H1 (cell line): ENCODE measurements around the gene ZFYVE27. TPM values are rescaled to one million over a fixed set of nuclear protein-coding genes. Genes with fewer than 3 reads are reported as not detected.
A peak's percentile ranks its signal among the peaks of the same experiment; 100 is the strongest.

ENCODE experiments used
- CTCF ChIA-PET: fragments of 300-600 bp; sonication (Branson Sonifier 250); formaldehyde crosslinking; loops from one replicate; lab custom pipeline; 2021; ENCODE audit not compliant: partially characterized antibody; lab: Charles Lee
- POLR2A ChIA-PET: fragments of 300-600 bp; sonication (Branson Sonifier 250); formaldehyde crosslinking; loops from one replicate; lab custom pipeline; 2021; ENCODE audit warnings: inconsistent platforms; ENCODE audit not compliant: partially characterized antibody; lab: Charles Lee
- DNase-seq, 2 experiments: peaks; one replicate each; pipeline versions ENCODE4 v3.0.0 to v3.0.0-alpha.2; 2010 to 2022; ENCODE audit warnings: low spot score in 2 of 2, low read depth in 1 of 2, mixed read lengths in 1 of 2
- FAIRE-seq: peaks from 2 replicates; lab custom pipeline; 2011; peaks lifted over from hg19 to GRCh38; lab: Jason Lieb, UNC
- H2AFZ ChIP-seq: 2 replicates; pipeline ENCODE4 v1.8.1; 2012; ENCODE audit warnings: low read length, inconsistent platforms
- H2AK5ac ChIP-seq: 2 replicates; pipeline ENCODE4 v1.6.1; 2013; ENCODE audit warnings: low read depth, low read length
- H2BK120ac ChIP-seq: replicated peaks from 2 replicates; pipeline ENCODE3; 2013; ENCODE audit warnings: low read depth, low read length, inconsistent platforms
- H2BK12ac ChIP-seq: 2 replicates; pipeline ENCODE4 v1.6.1; 2013; ENCODE audit warnings: low read depth, low read length
- H2BK15ac ChIP-seq: 2 replicates; pipeline ENCODE4 v1.6.1; 2013; ENCODE audit warnings: low read length
- H2BK20ac ChIP-seq: 2 replicates; pipeline ENCODE4 v1.6.1; 2013; ENCODE audit warnings: low read length
- H2BK5ac ChIP-seq: 2 replicates; pipeline ENCODE4 v1.6.1; 2013; ENCODE audit warnings: low read depth, low read length
- H3K14ac ChIP-seq: 2 replicates; pipeline ENCODE4 v1.6.1; 2013; ENCODE audit warnings: inconsistent platforms; ENCODE audit not compliant: insufficient read length
- H3K18ac ChIP-seq: 2 replicates; pipeline ENCODE4 v1.6.1; 2013; ENCODE audit warnings: low read length; ENCODE audit errors: extremely low read depth
- H3K23ac ChIP-seq: 2 replicates; pipeline ENCODE4 v1.6.1; 2013; ENCODE audit warnings: inconsistent platforms; ENCODE audit not compliant: insufficient read length
- H3K23me2 ChIP-seq: 2 replicates; pipeline ENCODE4 v1.6.1; 2013; ENCODE audit warnings: low read depth, low read length
- H3K27ac ChIP-seq: 2 replicates; pipeline ENCODE4 v1.6.1; 2011; ENCODE audit warnings: low read depth, low read length, inconsistent platforms
- H3K27me3 ChIP-seq, 4 experiments: replicated peaks in 1 of 4; 1 replicate in 1 of 4; 2 replicates in 3 of 4; pipeline versions ENCODE4 v1.6.1 to v1.8.1; 2011 to 2013; ENCODE audit warnings: low read length in 3 of 4, mild to moderate bottlenecking in 3 of 4, inconsistent platforms in 2 of 4, mixed read lengths in 2 of 4, moderate library complexity in 1 of 4; ENCODE audit not compliant: control insufficient read depth in 3 of 4, insufficient read depth in 3 of 4; ENCODE audit errors: extremely low read depth in 1 of 4
- H3K36me3 ChIP-seq, 4 experiments: 2 replicates each; pipeline versions ENCODE4 v1.6.1 to v1.8.1; 2011 to 2013; ENCODE audit warnings: mild to moderate bottlenecking in 4 of 4, low read length in 3 of 4, moderate library complexity in 2 of 4, control low read depth in 1 of 4, inconsistent platforms in 1 of 4; ENCODE audit not compliant: insufficient read depth in 4 of 4, control insufficient read depth in 2 of 4
- H3K4ac ChIP-seq: replicated peaks from 2 replicates; pipeline ENCODE3; 2013; ENCODE audit warnings: low read length, low read depth, mixed read lengths, inconsistent platforms; ENCODE audit not compliant: insufficient read length
- H3K4me1 ChIP-seq, 4 experiments: replicated peaks in 1 of 4; 1 replicate in 1 of 4; 2 replicates in 3 of 4; pipeline versions ENCODE4 v1.6.1 to v1.8.1; 2011 to 2013; ENCODE audit warnings: low read length in 3 of 4, inconsistent platforms in 2 of 4, mixed read lengths in 1 of 4; ENCODE audit not compliant: insufficient read depth in 4 of 4, control insufficient read depth in 3 of 4
- H3K4me2 ChIP-seq, 2 experiments: 2 replicates each; pipeline versions ENCODE4 v1.6.1 to v1.8.1; 2011 to 2013; ENCODE audit warnings: low read depth in 2 of 2, low read length in 2 of 2, control low read depth in 1 of 2, inconsistent platforms in 1 of 2, mild to moderate bottlenecking in 1 of 2; ENCODE audit not compliant: insufficient read depth in 1 of 2
- H3K4me3 ChIP-seq, 4 experiments: fragments of 200-600, 300-600 bp in 1 of 4; sonication (generic), shearing (Covaris generic), sonication (Bioruptor Twin) in 1 of 4; 2 replicates each; pipeline versions ENCODE4 v1.5.1 to v1.8.1; 2011 to 2016; ENCODE audit warnings: low read length in 4 of 4, low read depth in 3 of 4, control low read depth in 2 of 4, inconsistent platforms in 2 of 4, mild to moderate bottlenecking in 2 of 4, mixed read lengths in 1 of 4, moderate library complexity in 1 of 4; ENCODE audit not compliant: insufficient read depth in 2 of 4; ENCODE audit errors: extremely low read depth in 1 of 4
- H3K56ac ChIP-seq: replicated peaks from 2 replicates; pipeline ENCODE3; 2013; ENCODE audit warnings: low read depth, mild to moderate bottlenecking, mixed read lengths, low read length, inconsistent platforms; ENCODE audit not compliant: insufficient read length
- H3K79me1 ChIP-seq: 2 replicates; pipeline ENCODE4 v1.6.1; 2013; ENCODE audit warnings: low read depth, low read length, control low read depth
- H3K79me2 ChIP-seq, 2 experiments: 2 replicates each; pipeline versions ENCODE4 v1.6.1 to v1.8.1; 2012 to 2013; ENCODE audit warnings: low read length in 2 of 2, mild to moderate bottlenecking in 2 of 2, inconsistent platforms in 1 of 2; ENCODE audit not compliant: insufficient read depth in 2 of 2, control insufficient read depth in 1 of 2
- H3K9ac ChIP-seq, 4 experiments: replicated peaks in 1 of 4; 1 replicate in 1 of 4; 2 replicates in 3 of 4; pipeline versions ENCODE4 v1.6.1 to v1.8.1; 2011 to 2013; ENCODE audit warnings: low read depth in 3 of 4, low read length in 3 of 4, control low read depth in 2 of 4, mild to moderate bottlenecking in 2 of 4, moderate library complexity in 2 of 4, inconsistent platforms in 1 of 4; ENCODE audit errors: extremely low read depth in 1 of 4
- H3K9me3 ChIP-seq, 2 experiments: 2 replicates each; pipeline versions ENCODE4 v1.6.1 to v1.8.1; 2012 to 2013; ENCODE audit warnings: mild to moderate bottlenecking in 2 of 2, moderate library complexity in 2 of 2, control low read depth in 1 of 2, inconsistent platforms in 1 of 2, low read depth in 1 of 2, low read length in 1 of 2, mixed read lengths in 1 of 2; ENCODE audit not compliant: insufficient read depth in 2 of 2
- H4K20me1 ChIP-seq, 2 experiments: replicated peaks in 1 of 2; 2 replicates each; pipeline versions ENCODE3 to v1.8.1; 2011 to 2013; ENCODE audit warnings: inconsistent platforms in 2 of 2, low read length in 2 of 2, mild to moderate bottlenecking in 1 of 2; ENCODE audit not compliant: insufficient read depth in 2 of 2, control insufficient read depth in 1 of 2
- H4K5ac ChIP-seq: 2 replicates; pipeline ENCODE4 v1.6.1; 2013; ENCODE audit warnings: low read length, low read depth, mixed read lengths, inconsistent platforms; ENCODE audit not compliant: insufficient read length
- H4K8ac ChIP-seq: 2 replicates; pipeline ENCODE4 v1.8.0; 2013; ENCODE audit warnings: mild to moderate bottlenecking, moderate library complexity, low read length, inconsistent platforms; ENCODE audit not compliant: insufficient read depth; ENCODE audit errors: extremely low read depth
- H4K91ac ChIP-seq: replicated peaks from 2 replicates; pipeline ENCODE3; 2013; ENCODE audit warnings: low read length, mixed read lengths, inconsistent platforms; ENCODE audit not compliant: insufficient read length
- BCL11A ChIP-seq, 2 experiments: IDR thresholded peaks; one replicate each; pipeline ENCODE4 v1.6.1; 2011; ENCODE audit warnings: low read depth in 2 of 2, low read length in 2 of 2, mild to moderate bottlenecking in 2 of 2
- CEBPB ChIP-seq: IDR thresholded peaks from 2 replicates; pipeline ENCODE4 v1.6.1; 2012; ENCODE audit warnings: low read depth, low read length
- CREB1 ChIP-seq: IDR thresholded peaks from 2 replicates; pipeline ENCODE4 v1.6.1; 2012; ENCODE audit warnings: inconsistent platforms
- CTBP2 ChIP-seq: IDR thresholded peaks from 2 replicates; pipeline ENCODE4 v1.7.0; 2011; ENCODE audit warnings: borderline replicate concordance, mild to moderate bottlenecking, moderate library complexity, mixed read lengths, low read length; ENCODE audit not compliant: insufficient read depth, insufficient read length
- EP300 ChIP-seq, 2 experiments: IDR thresholded peaks; 1 replicate in 1 of 2; 2 replicates in 1 of 2; pipeline ENCODE4 v1.6.1; 2011 to 2012; ENCODE audit warnings: low read depth in 2 of 2, low read length in 2 of 2, mild to moderate bottlenecking in 2 of 2, borderline replicate concordance in 1 of 2, inconsistent platforms in 1 of 2, moderate library complexity in 1 of 2
- GABPA ChIP-seq: IDR thresholded peaks from 2 replicates; pipeline ENCODE4 v1.6.1; 2011; ENCODE audit warnings: mild to moderate bottlenecking, low read length, moderate library complexity, borderline replicate concordance; ENCODE audit not compliant: insufficient read depth
- KDM4A ChIP-seq: IDR thresholded peaks from one replicate; pipeline ENCODE4 v1.7.1; 2012; ENCODE audit warnings: low read depth, mild to moderate bottlenecking, moderate library complexity, low read length, inconsistent platforms; ENCODE audit not compliant: severe bottlenecking
- MAX ChIP-seq: IDR thresholded peaks from 2 replicates; pipeline ENCODE4 v1.6.1; 2012; ENCODE audit warnings: inconsistent platforms
- SIRT6 ChIP-seq: IDR thresholded peaks from one replicate; pipeline ENCODE4 v1.7.1; 2012; ENCODE audit warnings: low read length, inconsistent platforms
- TAF1 ChIP-seq: IDR thresholded peaks from 2 replicates; pipeline ENCODE4 v1.6.1; 2011; ENCODE audit warnings: mild to moderate bottlenecking, low read depth, low read length
- YY1 ChIP-seq: IDR thresholded peaks from 2 replicates; pipeline ENCODE4 v1.6.1; 2011; ENCODE audit warnings: low read depth, mild to moderate bottlenecking, low read length
- WGBS, 2 experiments: shearing (Covaris generic) in 1 of 2; methylation state at CpG; one replicate each; pipeline versions ENCODE4 v1.1.6 to v1.1.7; 2013 to 2015; ENCODE audit warnings: low lambda C conversion rate in 2 of 2, mixed read lengths in 2 of 2, inconsistent platforms in 1 of 2, low coverage in 1 of 2, missing lambda C conversion rate in 1 of 2; ENCODE audit not compliant: insufficient replicate concordance in 2 of 2, insufficient coverage in 1 of 2, insufficient read length in 1 of 2; ENCODE audit errors: extremely low coverage in 1 of 2, missing lambda C conversion rate in 1 of 2; 5-methylcytosine and 5-hydroxymethylcytosine counted together
- polyA plus RNA-seq, 7 experiments: library from polyadenylated mRNA; depleted of rRNA in 3 of 7; stranded (reverse) in 5 of 7; unstranded in 2 of 7; fragments of >200 nt in 5 of 7; fragments of 200-250 nt in 2 of 7; gene quantifications; 1 replicate in 5 of 7; 2 replicates in 1 of 7; 4 replicates in 1 of 7; pipeline versions ENCODE4 v1.2.1 to v1.2.3, GENCODE V29; 2011 to 2013; ENCODE audit warnings: missing spikeins in 2 of 7, mixed read lengths in 2 of 7
- total RNA-seq: library from RNA; stranded (reverse); fragmentation: NEBNext Ultra II Directional; extraction: Animal tissue kit (Norgen Biotek cat#: 25700); gene quantifications from 2 replicates; pipeline ENCODE4 v1.2.1, GENCODE V29; 2021

ZFYVE27 gene
- total and polyA plus RNA-seq, 2 of the 8 experiments (the other 6 are each of a cell fraction or from before 2014, with no cell fraction given): 16.6 to 19.8 TPM

- Histone ChIP-seq H3K9ac (no peak overlapping the region), H3K56ac (no peak overlapping the region), H3K79me2 (no peaks in the 10 kb centered on the region), H3K14ac (no peak overlapping the region), H2BK20ac (no peak overlapping the region), H2BK5ac (no peak overlapping the region), H3K36me3 (peaks cover 0 to under 1% (median 0%) of the 10 kb centered on the region in 4 experiments; a peak in 3 of 8 replicates), H3K18ac (no peak overlapping the region), H3K79me1 (no peaks in the 10 kb centered on the region), H3K23me2 (no peaks in the 10 kb centered on the region), H3K4me2 (no peak overlapping the region), H2AK5ac (no peak overlapping the region), H2BK120ac (no peak overlapping the region)
- CTCF ChIA-PET: interaction anchor here (0.9 to 1.9 kb wide), 6 partner anchors 10 to 87 kb away, joined by 3 to 7 read pairs (median 4); no protein-coding TSS in a partner anchor
- TF ChIP-seq MAX (no peak), CTBP2 (no peak), CEBPB (no peak), EP300 (IDR thresholded peaks at IDR 0.05; ENCODE audit: borderline replicate concordance in 1 of 2, low read depth in 2 of 2, low read length in 2 of 2) (no peak), KDM4A (no peak), TAF1 (no peak), YY1 (no peak), GABPA (no peak), BCL11A (IDR thresholded peaks at IDR 0.05; ENCODE audit: low read depth in 2 of 2, low read length in 2 of 2) (no peak), SIRT6 (no peak), CREB1 (no peak)
- TF ChIP-seq, all 59 proteins: peak for 0
- no peak overlapping the region for H2BK12ac ChIP-seq
- H3K9me3 ChIP-seq: no peaks in the 10 kb centered on the region
- WGBS, 2 experiments: 94% methylated on average over 15 of the region's 15 CpGs; no CpG with 5 or more reads in 1 of the 2 experiments
- DNase-seq (no peak), FAIRE-seq (no peak)
- H3K27ac ChIP-seq: no peak overlapping the region
- H2BK15ac ChIP-seq: 0 out of 2 replicates have a peak overlapping the region, but pooled peaks have one; percentile 46
- H3K27me3 ChIP-seq: peaks cover 1 to 17% (median 11%) of the 10 kb centered on the region in 4 experiments
- peaks cover 0 to 12% (median 7%) of the 10 kb centered on the region in 4 experiments; a peak in 6 of 7 replicates for H3K4me1 ChIP-seq
- no peak overlapping the region for H4K91ac ChIP-seq
- no peak overlapping the region for H4K5ac ChIP-seq
- H4K8ac ChIP-seq: no peak overlapping the region
- no peaks in the 10 kb centered on the region for H4K20me1 ChIP-seq
- no peak overlapping the region for H3K4me3 ChIP-seq
- no peak overlapping the region for H2AFZ ChIP-seq
- H3K23ac ChIP-seq: no peak overlapping the region
- no peak overlapping the region for H3K4ac ChIP-seq
- POLR2A ChIA-PET: interaction anchor here (1.8 kb wide), 1 partner anchor 13 kb away, joined by 6 read pairs; no protein-coding TSS in a partner anchor
These were observed 28.3 kb downstream of the ZFYVE27 start for GRCh38 chr10:97765201-97765600.
